ENCODE data around the gene ACOT7.

- TF ChIP-seq RAD21 (IDR thresholded peaks at IDR 0.05; ENCODE audit: low read depth) (no peak), EP300 (IDR thresholded peaks at IDR 0.05; ENCODE audit: borderline replicate concordance) (no peak), CEBPB (IDR thresholded peaks at IDR 0.05) (no peak), NFIC (IDR thresholded peaks at IDR 0.05) (no peak), FOXM1 (IDR thresholded peaks at IDR 0.05; ENCODE audit: borderline replicate concordance, low read depth) (no peak), TAF1 (IDR thresholded peaks at IDR 0.05; ENCODE audit: low read depth) (no peak), CREB1 (IDR thresholded peaks at IDR 0.05; ENCODE audit: low read depth) (no peak), MAX (IDR thresholded peaks at IDR 0.05) (no peak), REST (IDR thresholded peaks at IDR 0.05; ENCODE audit: low read depth) (no peak), ZBTB7A (IDR thresholded peaks at IDR 0.05; ENCODE audit: low read depth) (no peak), YY1 (IDR thresholded peaks at IDR 0.05; ENCODE audit: low read depth) (no peak), TEAD4 (IDR thresholded peaks at IDR 0.05) (no peak), TCF12 (IDR thresholded peaks at IDR 0.05; ENCODE audit: low read depth) (no peak), USF1 (IDR thresholded peaks at IDR 0.05) (no peak)
Measured at GRCh38 chr1:6325482-6325881, 68.1 kb downstream of the ACOT7 start.
